Esophagus muscularis mucosa (tissue), 4 donors: ENCODE results near the gene SCRN2. TPM values are rescaled to one million over a fixed set of nuclear protein-coding genes. Genes with fewer than 3 reads are reported as not detected.

Source experiments
- DNase-seq: peaks from one replicate; pipeline ENCODE4 v3.0.0-alpha.2; 2017; ENCODE audit errors: extremely low spot score
- H3K27ac ChIP-seq, 4 donors: fragments of 200-600 bp; sonication (generic); replicated peaks in 1 of 4; 1 replicate in 3 of 4; 2 replicates in 1 of 4; pipeline ENCODE4 v1.5.1; 2016 to 2019; ENCODE audit warnings: mild to moderate bottlenecking in 1 of 4
- H3K27me3 ChIP-seq, 4 donors: fragments of 200-600 bp; sonication (generic); one replicate each; pipeline versions ENCODE4 v1.5.1 to v1.6.0; 2016 to 2019
- H3K36me3 ChIP-seq, 4 donors: fragments of 200-600 bp; sonication (generic); one replicate each; pipeline ENCODE4 v1.5.1; 2016 to 2019
- H3K4me1 ChIP-seq, 4 donors: fragments of 200-600 bp; sonication (generic); one replicate each; pipeline ENCODE4 v1.5.1; 2016 to 2019
- H3K4me3 ChIP-seq, 4 donors: fragments of 200-600 bp; sonication (generic); 1 replicate in 2 of 4; 2 replicates in 2 of 4; pipeline ENCODE4 v1.5.1; 2016 to 2019; ENCODE audit warnings: mild to moderate bottlenecking in 4 of 4, moderate library complexity in 1 of 4
- H3K9me3 ChIP-seq, 4 donors: fragments of 200-600 bp; sonication (generic); 1 replicate in 3 of 4; 2 replicates in 1 of 4; pipeline ENCODE4 v1.5.1; 2016 to 2019
- CTCF ChIP-seq, 3 experiments: fragments of 200-600 bp in 2 of 3; fragments of 450-650 bp in 1 of 3; sonication (generic) in 2 of 3; IDR thresholded peaks; one replicate each; pipeline ENCODE4 v1.5.1; 2017 to 2019; ENCODE audit warnings: antibody characterized with exemption in 3 of 3, mild to moderate bottlenecking in 2 of 3, moderate library complexity in 1 of 3
- EP300 ChIP-seq: sonication (generic); formaldehyde crosslinking; IDR thresholded peaks from one replicate; pipeline ENCODE4 v1.6.1; 2017; ENCODE audit warnings: antibody characterized with exemption
- POLR2A ChIP-seq: fragments of 450-650 bp; IDR thresholded peaks from one replicate; pipeline ENCODE4 v1.6.1; 2017; ENCODE audit warnings: antibody characterized with exemption, moderate library complexity, mild to moderate bottlenecking, low read depth
- POLR2AphosphoS5 ChIP-seq, 2 donors: sonication (generic); formaldehyde crosslinking; IDR thresholded peaks; one replicate each; pipeline ENCODE4 v1.6.1; 2017; ENCODE audit warnings: antibody characterized with exemption in 2 of 2
- WGBS: methylation state at CpG from one replicate; pipeline ENCODE4 v1.1.5; 2018; 5-methylcytosine and 5-hydroxymethylcytosine counted together
- intact Hi-C: fragments of 100-400 bp; cut with DNase I; formaldehyde crosslinking; loops from one replicate; pipeline ENCODE4 v1.15.1; 2023
- total RNA-seq, 4 donors: library from RNA; depleted of rRNA; stranded (reverse); fragments of >200 nt; gene quantifications; one replicate each; pipeline versions ENCODE4 v1.1.0 to v1.2.1, GENCODE V29; 2016

SCRN2 gene
- total RNA-seq, 4 donors from 2014 or later, result 9.6 to 34.0 (median 23.1) TPM

GRCh38 chr17:47871048-47871447, 30.0 kb upstream of the SCRN2 start:
- DNase-seq, result no peak

GRCh38 chr17:47870056-47870455, 29.0 kb upstream of the SCRN2 start:
- 18% methylated on average over 1 of the region's 1 CpG for WGBS
- Histone ChIP-seq H3K4me3 (no peak overlapping the region), H3K36me3 (no peaks in the 10 kb centered on the region), H3K27ac (no peak overlapping the region), H3K4me1 (peaks cover 5 to 9% (median 7%) of the 10 kb centered on the region in 4 donors), H3K27me3 (peaks cover 0 to 96% (median 25%) of the 10 kb centered on the region in 4 donors), H3K9me3 (no peaks in the 10 kb centered on the region)
- intact Hi-C loops, result no loop called here
- no peak for DNase-seq
- TF ChIP-seq CTCF (IDR thresholded peaks at IDR 0.05), result no peak

More at GRCh38 chr17:47871048-47871447, 30.0 kb upstream of the SCRN2 start:
- Histone ChIP-seq H3K27me3 (peaks cover 0 to 96% (median 29%) of the 10 kb centered on the region in 4 donors), H3K9me3 (no peaks in the 10 kb centered on the region), H3K4me3 (no peak overlapping the region), H3K36me3 (no peaks in the 10 kb centered on the region), H3K4me1 (peaks cover 5 to 9% (median 7%) of the 10 kb centered on the region in 4 donors), H3K27ac (no peak overlapping the region)
- TF ChIP-seq POLR2A (no peak), EP300 (no peak), POLR2AphosphoS5 (IDR thresholded peaks at IDR 0.05) (no peak), CTCF (IDR thresholded peaks at IDR 0.05) (no peak)
- intact Hi-C loops, result no loop called here

- Histone ChIP-seq H3K27me3 (peaks cover 0 to 94% (median 21%) of the 10 kb centered on the region in 4 donors), H3K9me3 (no peaks in the 10 kb centered on the region), H3K27ac (no peak overlapping the region), H3K4me3 (no peak overlapping the region), H3K4me1 (peaks cover 5 to 9% (median 7%) of the 10 kb centered on the region in 4 donors), H3K36me3 (no peaks in the 10 kb centered on the region)
- TF ChIP-seq POLR2AphosphoS5 (IDR thresholded peaks at IDR 0.05) (no peak), EP300 (no peak), POLR2A (no peak), CTCF (IDR thresholded peaks at IDR 0.05) (no peak)
- WGBS, result no CpG with 5 or more reads among the region's 2 CpGs
- intact Hi-C loops, result no loop called here
- no peak for DNase-seq
These were observed 28.0 kb upstream of the SCRN2 start for GRCh38 chr17:47869114-47869513.

- 84% methylated on average over 11 of the region's 11 CpGs for WGBS
- Histone ChIP-seq H3K27ac (no peak overlapping the region), H3K36me3 (no peaks in the 10 kb centered on the region), H3K9me3 (no peaks in the 10 kb centered on the region), H3K4me3 (no peak overlapping the region), H3K27me3 (peaks cover 0 to 84% (median 18%) of the 10 kb centered on the region in 4 donors), H3K4me1 (peaks cover 5 to 9% (median 7%) of the 10 kb centered on the region in 4 donors)
- no peak for DNase-seq
- TF ChIP-seq POLR2A (no peak), EP300 (no peak), POLR2AphosphoS5 (IDR thresholded peaks at IDR 0.05) (no peak), CTCF (IDR thresholded peaks at IDR 0.05) (no peak)
- intact Hi-C loops, result no loop called here
These were observed 26.9 kb upstream of the SCRN2 start for GRCh38 chr17:47867813-47868533.

GRCh38 chr17:47866941-47867340, 25.9 kb upstream of the SCRN2 start:
- H3K36me3 ChIP-seq, result no peaks in the 10 kb centered on the region
- H3K27ac ChIP-seq, result no peak overlapping the region
- TF ChIP-seq EP300 (no peak), POLR2A (no peak)
- no peak for DNase-seq
- H3K27me3 ChIP-seq, result peaks cover 0 to 74% (median 9%) of the 10 kb centered on the region in 4 donors
- H3K4me1 ChIP-seq, result no peaks in the 10 kb centered on the region
- H3K4me3 ChIP-seq, result no peak overlapping the region
- 77% methylated on average over 18 of the region's 20 CpGs for WGBS
- H3K9me3 ChIP-seq, result no peaks in the 10 kb centered on the region
- intact Hi-C loops, result no loop called here
